HepG2 (cell line): ENCODE measurements around the gene SNUPN. TPM values are rescaled to one million over a fixed set of nuclear protein-coding genes. Genes with fewer than 3 reads are reported as not detected.
A peak's percentile ranks its signal among the peaks of the same experiment; 100 is the strongest.

Experiments
- ATAC-seq: fragments of 200-7000 bp; cut with Tn5 transposase; 3 replicates; pipeline ENCODE4 v1.9.1; 2020; ENCODE audit warnings: mild to moderate bottlenecking, moderate library complexity
- BruUV-seq: library from RNA; stranded (reverse); fragments of 400-500 nt; replicated peaks from 2 replicates; lab custom pipeline; 2021; lab: Mats Ljungman, UMichigan
- CTCF ChIA-PET: fragments of 300-600 bp; formaldehyde crosslinking; extraction: SDS; loops from one replicate; lab custom pipeline; 2021; ENCODE audit warnings: low total read pairs, inconsistent platforms, low intra/inter-chr PET ratio; lab: Yijun Ruan, JAX
- POLR2A ChIA-PET: fragments of 350-600 bp; sonication (Branson Sonifier 250); formaldehyde crosslinking; loops from one replicate; lab custom pipeline; 2020; ENCODE audit warnings: antibody characterized with exemption, inconsistent platforms; lab: Yijun Ruan, JAX
- DNase-seq: peaks from one replicate; pipeline ENCODE4 v3.0.0-alpha.2; 2015; ENCODE audit warnings: low spot score
- FAIRE-seq: peaks from 3 replicates; lab custom pipeline; 2011; peaks lifted over from hg19 to GRCh38; lab: Jason Lieb, UNC
- H2AFZ ChIP-seq: one replicate; pipeline ENCODE4 v1.6.1; 2011; ENCODE audit warnings: low read length, inconsistent platforms
- H3K27ac ChIP-seq: fragments of 300-600 bp; 3 replicates; pipeline ENCODE4 v1.8.0; 2011; ENCODE audit warnings: mixed run types, mild to moderate bottlenecking, mixed read lengths, low read length, inconsistent platforms; ENCODE audit not compliant: insufficient read depth; ENCODE audit errors: extremely low read length
- H3K27me3 ChIP-seq, 2 experiments: fragments of 200-600 bp in 1 of 2; 2 replicates in 1 of 2; 3 replicates in 1 of 2; pipeline versions ENCODE4 v1.6.0 to v1.8.0; 2011; ENCODE audit warnings: low read length in 2 of 2, mild to moderate bottlenecking in 2 of 2, moderate library complexity in 2 of 2, inconsistent platforms in 1 of 2; ENCODE audit not compliant: insufficient read depth in 2 of 2, control insufficient read depth in 1 of 2
- H3K36me3 ChIP-seq, 2 experiments: fragments of 200-600 bp in 1 of 2; replicated peaks in 1 of 2; 2 replicates in 1 of 2; 3 replicates in 1 of 2; pipeline versions ENCODE4 v1.5.1 to v1.8.0; 2011; ENCODE audit warnings: low read length in 2 of 2, inconsistent platforms in 1 of 2; ENCODE audit not compliant: insufficient read depth in 2 of 2, control insufficient read depth in 1 of 2
- H3K4me1 ChIP-seq: 2 replicates; pipeline ENCODE4 v1.5.1; 2012; ENCODE audit warnings: low read length, inconsistent platforms; ENCODE audit not compliant: insufficient read depth
- H3K4me2 ChIP-seq: 2 replicates; pipeline ENCODE4 v1.6.0; 2011; ENCODE audit warnings: low read depth, low read length, inconsistent platforms
- H3K4me3 ChIP-seq, 3 experiments: fragments of 200-600 bp in 1 of 3; sonication (generic), shearing (Covaris generic) in 1 of 3; replicated peaks in 1 of 3; 2 replicates each; pipeline ENCODE4 v1.5.1; 2011 to 2016; ENCODE audit warnings: low read length in 3 of 3, inconsistent platforms in 2 of 3, low read depth in 2 of 3, mild to moderate bottlenecking in 2 of 3, control low read depth in 1 of 3, mixed read lengths in 1 of 3; ENCODE audit not compliant: insufficient read depth in 1 of 3
- H3K79me2 ChIP-seq: one replicate; pipeline ENCODE4 v1.6.1; 2011; ENCODE audit warnings: low read length, inconsistent platforms; ENCODE audit not compliant: insufficient read depth
- H3K9ac ChIP-seq: 2 replicates; pipeline ENCODE4 v1.6.0; 2011; ENCODE audit warnings: mild to moderate bottlenecking, low read depth, low read length, inconsistent platforms; ENCODE audit not compliant: insufficient read depth
- H3K9me3 ChIP-seq: 2 replicates; pipeline ENCODE4 v1.5.1; 2012; ENCODE audit warnings: mild to moderate bottlenecking, low read length
- H4K20me1 ChIP-seq: 2 replicates; pipeline ENCODE4 v1.6.0; 2011; ENCODE audit warnings: inconsistent platforms, mild to moderate bottlenecking, low read length, moderate library complexity; ENCODE audit not compliant: insufficient read depth
- CENPX ChIP-seq: sonication (generic); formaldehyde crosslinking; IDR thresholded peaks from 2 replicates; pipeline ENCODE4 v1.9.0; 2021; ENCODE audit warnings: mild to moderate bottlenecking, missing genetic modification reagents, moderate library complexity
- CREM ChIP-seq, 2 experiments: sonication (generic) in 1 of 2; formaldehyde crosslinking in 1 of 2; IDR thresholded peaks; 2 replicates each; pipeline versions ENCODE4 v1.4.0 to v1.6.1; 2016 to 2020; ENCODE audit warnings: antibody characterized with exemption in 1 of 2, mild to moderate bottlenecking in 1 of 2, missing genetic modification reagents in 1 of 2
- FOSL2 ChIP-seq: sonication (generic); formaldehyde crosslinking; IDR thresholded peaks from 2 replicates; pipeline ENCODE4 v1.4.0; 2020; ENCODE audit warnings: missing genetic modification reagents
- HNF4G ChIP-seq, 2 experiments: sonication (generic) in 1 of 2; formaldehyde crosslinking in 1 of 2; IDR thresholded peaks; 2 replicates each; pipeline versions ENCODE4 v1.4.0 to v1.6.1; 2011 to 2020; ENCODE audit warnings: borderline replicate concordance in 2 of 2, low read depth in 2 of 2, mild to moderate bottlenecking in 2 of 2, low read length in 1 of 2, missing genetic modification reagents in 1 of 2, moderate library complexity in 1 of 2
- NR2F6 ChIP-seq, 2 experiments: IDR thresholded peaks; 2 replicates each; pipeline ENCODE4 v1.6.1; 2016; ENCODE audit warnings: antibody characterized with exemption in 1 of 2, mild to moderate bottlenecking in 1 of 2
- PLSCR1 ChIP-seq: sonication (generic); formaldehyde crosslinking; IDR thresholded peaks from 2 replicates; pipeline ENCODE4 v1.5.0; 2020; ENCODE audit warnings: missing genetic modification reagents, mild to moderate bottlenecking, borderline replicate concordance
- POLR2AphosphoS5 ChIP-seq: IDR thresholded peaks from 2 replicates; pipeline ENCODE4 v1.6.1; 2012; ENCODE audit warnings: low read depth, low read length
- SMAD9 ChIP-seq: sonication (generic); formaldehyde crosslinking; IDR thresholded peaks from 2 replicates; pipeline ENCODE4 v1.5.1; 2020; ENCODE audit warnings: mild to moderate bottlenecking, missing genetic modification reagents
- ZHX2 ChIP-seq, 2 experiments: sonication (generic) in 1 of 2; formaldehyde crosslinking in 1 of 2; IDR thresholded peaks; 2 replicates each; pipeline versions ENCODE4 v1.6.1 to v1.9.0; 2014 to 2022; ENCODE audit warnings: antibody characterized with exemption in 1 of 2, borderline replicate concordance in 1 of 2, inconsistent platforms in 1 of 2, low read depth in 1 of 2, missing genetic modification reagents in 1 of 2
- ZNF496 ChIP-seq: sonication (generic); formaldehyde crosslinking; IDR thresholded peaks from 2 replicates; pipeline ENCODE4 v1.8.1; 2023; ENCODE audit warnings: mild to moderate bottlenecking, moderate library complexity, missing genetic modification reagents; ENCODE audit not compliant: insufficient replicate concordance
- ZNF629 ChIP-seq: sonication (generic); formaldehyde crosslinking; conservative IDR thresholded peaks from 2 replicates; pipeline ENCODE4 v1.5.0; 2020; ENCODE audit warnings: missing genetic modification reagents
- WGBS: methylation state at CpG from one replicate; pipeline ENCODE4 v1.1.6; 2017; ENCODE audit warnings: low lambda C conversion rate; 5-methylcytosine and 5-hydroxymethylcytosine counted together
- in situ Hi-C: cut with HindIII; loops from 2 replicates; pipeline ENCODE4 v1.10.0; 2017; ENCODE audit warnings: low pct_unique_long_range_greater_than_20kb; ENCODE audit not compliant: extremely low pct_ligation_motif_present
- intact Hi-C: fragments of 100-400 bp; cut with micrococcal nuclease; formaldehyde crosslinking; loops from one replicate; pipeline ENCODE4 v1.10.0; 2022; ENCODE audit not compliant: unreplicated experiment
- polyA plus RNA-seq, 8 experiments: library from polyadenylated mRNA; depleted of rRNA in 3 of 8; stranded (reverse) in 7 of 8; unstranded in 1 of 8; fragments of >200 nt; fragmentation: Illumina TruSeq in 4 of 8; extraction: Trizol in 4 of 8; gene quantifications; 2 replicates each; pipeline versions ENCODE4 v1.2.1 to v1.2.3, GENCODE V29; 2011 to 2016; ENCODE audit warnings: low read depth in 4 of 8, missing spikeins in 1 of 8, mixed read lengths in 1 of 8; ENCODE audit not compliant: insufficient read depth in 1 of 8
- total RNA-seq, 5 experiments: library from RNA; depleted of rRNA; stranded (reverse); fragments of >200 nt; fragmentation: Illumina TruSeq; extraction: Trizol; gene quantifications; 2 replicates each; pipeline ENCODE4 v1.2.3, GENCODE V29; 2016; ENCODE audit warnings: low read depth in 1 of 5
- TF ChIP-seq, protein P1 (sequence below): IDR thresholded peaks from 2 replicates; pipeline ENCODE4 v1.6.1; 2016; ENCODE audit warnings: missing genetic modification reagents, missing compliant biosample characterization
- TF ChIP-seq, protein P2 (sequence below): IDR thresholded peaks from 2 replicates; pipeline ENCODE4 v1.6.1; 2016

Gene SNUPN
- total and polyA plus RNA-seq, 2 of the 13 experiments (the other 11 are each of a cell fraction or from before 2014, with no cell fraction given): 9.0 to 16.4 TPM

GRCh38 chr15:75639191-75639708, 13.7 kb upstream of the SNUPN start:
- POLR2A ChIA-PET: interaction anchor here (0.9 to 6.9 kb wide), 23 partner anchors 8 to 310 kb away, joined by 3 to 47 read pairs (median 8); partner anchors contain the start of genes COMMD4, MAN2C1, SIN3A and SNUPN
- Histone ChIP-seq H3K27me3 (peaks cover 0 to under 1% of the 10 kb centered on the region in 2 experiments; a peak in 1 of 5 replicates), H2AFZ (no peak overlapping the region), H4K20me1 (no peaks in the 10 kb centered on the region; the same call in 1 of the 2 replicates), H3K79me2 (peaks cover 29% of the 10 kb centered on the region), H3K9ac (peak overlapping the region; percentile 93), H3K4me1 (peaks cover 32% of the 10 kb centered on the region), H3K36me3 (0 out of 5 replicates have a peak, but pooled peaks cover 0 to 3% of the 10 kb centered on the region in 2 experiments), H3K9me3 (no peaks in the 10 kb centered on the region), H3K4me3 (peak overlapping the region; percentile 77 to 94 (median 87)), H3K4me2 (peak overlapping the region; percentile 90), H3K27ac (peak overlapping the region; percentile 94)
- ATAC-seq: no peak
- intact Hi-C loops: no loop called here
- 1% methylated on average over 13 of the region's 16 CpGs for WGBS
- no peak for FAIRE-seq
- in situ Hi-C loops: no loop called here
- CTCF ChIA-PET: interaction anchor here (1.6 kb wide), 1 partner anchor 44 kb away, joined by 11 read pairs; no protein-coding TSS in a partner anchor
- TSS peak; percentile 70 for BruUV-seq
- no peak for DNase-seq
- TF ChIP-seq SMAD9 (CRISPR knock-in tag): 0 out of 2 replicates have a peak, but pooled peaks have one; percentile 26
- no peak for TF ChIP-seq CREM (IDR thresholded peaks at IDR 0.05)
- TF ChIP-seq CREM (CRISPR knock-in tag; IDR thresholded peaks at IDR 0.05): no peak
- TF ChIP-seq FOSL2: peak; percentile 6; the same call in 1 of the 2 replicates
- TF ChIP-seq HNF4G (IDR thresholded peaks at IDR 0.05; ENCODE audit: borderline replicate concordance, low read depth, low read length): peak; percentile 26; the same call in 1 of the 2 replicates
- TF ChIP-seq HNF4G (CRISPR knock-in tag; IDR thresholded peaks at IDR 0.05; ENCODE audit: borderline replicate concordance, low read depth): no peak
- no peak for TF ChIP-seq PLSCR1
- no peak for TF ChIP-seq ZNF496
- TF ChIP-seq CENPX: no peak
- no peak for TF ChIP-seq ZHX2 (IDR thresholded peaks at IDR 0.05; ENCODE audit: low read depth)
- TF ChIP-seq ZHX2 (CRISPR knock-in tag; IDR thresholded peaks at IDR 0.05; ENCODE audit: borderline replicate concordance): no peak
- TF ChIP-seq POLR2AphosphoS5: no peak
- TF ChIP-seq NR2F6 (IDR thresholded peaks at IDR 0.05): no peak
- 0 out of 2 replicates have a peak, but pooled peaks have one; percentile 3 for TF ChIP-seq NR2F6 (CRISPR knock-in tag; IDR thresholded peaks at IDR 0.05)
- TF ChIP-seq, protein P1, sequence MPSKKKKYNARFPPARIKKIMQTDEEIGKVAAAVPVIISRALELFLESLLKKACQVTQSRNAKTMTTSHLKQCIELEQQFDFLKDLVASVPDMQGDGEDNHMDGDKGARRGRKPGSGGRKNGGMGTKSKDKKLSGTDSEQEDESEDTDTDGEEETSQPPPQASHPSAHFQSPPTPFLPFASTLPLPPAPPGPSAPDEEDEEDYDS (CRISPR knock-in tag): 0 out of 2 replicates have a peak, but pooled peaks have one; percentile 25
- TF ChIP-seq ZNF629: peak; percentile 77
- TF ChIP-seq, protein P2, sequence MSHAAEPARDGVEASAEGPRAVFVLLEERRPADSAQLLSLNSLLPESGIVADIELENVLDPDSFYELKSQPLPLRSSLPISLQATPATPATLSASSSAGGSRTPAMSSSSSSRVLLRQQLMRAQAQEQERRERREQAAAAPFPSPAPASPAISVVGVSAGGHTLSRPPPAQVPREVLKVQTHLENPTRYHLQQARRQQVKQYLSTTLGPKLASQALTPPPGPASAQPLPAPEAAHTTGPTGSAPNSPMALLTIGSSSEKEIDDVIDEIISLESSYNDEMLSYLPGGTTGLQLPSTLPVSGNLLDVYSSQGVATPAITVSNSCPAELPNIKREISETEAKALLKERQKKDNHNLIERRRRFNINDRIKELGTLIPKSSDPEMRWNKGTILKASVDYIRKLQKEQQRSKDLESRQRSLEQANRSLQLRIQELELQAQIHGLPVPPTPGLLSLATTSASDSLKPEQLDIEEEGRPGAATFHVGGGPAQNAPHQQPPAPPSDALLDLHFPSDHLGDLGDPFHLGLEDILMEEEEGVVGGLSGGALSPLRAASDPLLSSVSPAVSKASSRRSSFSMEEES (CRISPR knock-in tag): peak; percentile 64; the same call in 1 of the 2 replicates
